ENCODE results near the gene CLIC1. TPM values are rescaled to one million over a fixed set of nuclear protein-coding genes. Genes with fewer than 3 reads are reported as not detected.

The CLIC1 gene
- total RNA-seq, 2 donors from 2014 or later, result 68.9 to 92.9 TPM

DNA sequence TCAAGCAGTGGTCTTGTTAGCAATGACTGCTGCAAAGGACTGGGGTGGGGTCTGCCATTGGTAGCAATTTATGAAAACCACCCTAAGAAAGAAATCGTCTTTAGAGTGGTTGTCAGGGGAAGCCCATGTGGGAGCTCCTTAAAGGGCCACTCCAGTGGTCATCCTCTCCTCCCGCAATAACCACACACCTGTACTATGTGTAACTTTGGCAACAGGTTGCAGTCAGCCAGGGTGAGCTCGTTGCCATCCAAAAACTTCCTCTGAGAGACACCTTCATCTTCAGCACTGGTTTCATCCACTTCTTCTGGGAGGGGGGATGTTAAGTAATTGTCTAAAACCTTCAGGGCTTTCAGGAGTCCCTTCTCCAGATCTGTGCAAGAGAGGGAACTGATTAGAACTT is 4.3 kb downstream of the CLIC1 start:
- TF ChIP-seq POLR2A (IDR thresholded peaks at IDR 0.05), result no peak
- TF ChIP-seq, protein P1, sequence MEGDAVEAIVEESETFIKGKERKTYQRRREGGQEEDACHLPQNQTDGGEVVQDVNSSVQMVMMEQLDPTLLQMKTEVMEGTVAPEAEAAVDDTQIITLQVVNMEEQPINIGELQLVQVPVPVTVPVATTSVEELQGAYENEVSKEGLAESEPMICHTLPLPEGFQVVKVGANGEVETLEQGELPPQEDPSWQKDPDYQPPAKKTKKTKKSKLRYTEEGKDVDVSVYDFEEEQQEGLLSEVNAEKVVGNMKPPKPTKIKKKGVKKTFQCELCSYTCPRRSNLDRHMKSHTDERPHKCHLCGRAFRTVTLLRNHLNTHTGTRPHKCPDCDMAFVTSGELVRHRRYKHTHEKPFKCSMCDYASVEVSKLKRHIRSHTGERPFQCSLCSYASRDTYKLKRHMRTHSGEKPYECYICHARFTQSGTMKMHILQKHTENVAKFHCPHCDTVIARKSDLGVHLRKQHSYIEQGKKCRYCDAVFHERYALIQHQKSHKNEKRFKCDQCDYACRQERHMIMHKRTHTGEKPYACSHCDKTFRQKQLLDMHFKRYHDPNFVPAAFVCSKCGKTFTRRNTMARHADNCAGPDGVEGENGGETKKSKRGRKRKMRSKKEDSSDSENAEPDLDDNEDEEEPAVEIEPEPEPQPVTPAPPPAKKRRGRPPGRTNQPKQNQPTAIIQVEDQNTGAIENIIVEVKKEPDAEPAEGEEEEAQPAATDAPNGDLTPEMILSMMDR (IDR thresholded peaks at IDR 0.05), result no peak
- Histone ChIP-seq H3K9me3 (no peaks in the 10 kb centered on the region), H3K27me3 (no peaks in the 10 kb centered on the region), H3K4me3 (no peak overlapping the region), H3K36me3 (replicated peaks in 1 of 2; ENCODE audit: insufficient read depth in 1 of 2, low read depth in 2 of 2) (peaks cover 9 to 14% of the 10 kb centered on the region in 2 donors), H3K27ac (no peak overlapping the region), H3K4me1 (peaks cover 53% of the 10 kb centered on the region)
- ATAC-seq (no peak), DNase-seq (no peak)
- intact Hi-C loops (cut with DNase I), result no loop called here
- WGBS, 2 donors, result 47 to 61% methylated on average over 3 of the region's 3 CpGs

DNA sequence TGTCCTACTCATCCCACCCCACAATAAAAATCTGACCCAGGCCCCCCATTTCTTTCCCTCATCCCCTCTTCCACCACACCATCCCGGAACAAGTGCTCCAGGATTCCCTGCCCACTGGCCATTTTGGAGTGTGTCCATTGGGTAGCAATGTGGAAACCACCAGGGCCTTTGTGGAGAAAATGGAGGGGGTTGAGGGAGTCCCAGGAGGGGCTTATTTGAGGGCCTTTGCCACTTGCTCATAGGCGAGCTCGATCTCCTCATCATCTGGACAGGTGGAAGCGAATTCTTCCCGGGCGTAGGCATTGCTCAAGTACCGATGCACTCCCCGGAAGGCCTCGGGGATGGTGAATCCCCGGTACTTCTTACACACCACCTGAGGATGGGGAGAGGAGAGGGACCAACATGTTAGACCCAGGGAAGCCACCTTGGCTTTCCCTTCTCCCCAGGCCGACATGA is 5.7 kb downstream of the CLIC1 start:
- no peaks in the 10 kb centered on the region for H3K9me3 ChIP-seq
- no peak for ATAC-seq
- H3K4me3 ChIP-seq, result no peak overlapping the region
- intact Hi-C loops (cut with DNase I), result no loop called here
- TF ChIP-seq, protein P1 (IDR thresholded peaks at IDR 0.05), result no peak
- TF ChIP-seq POLR2A (IDR thresholded peaks at IDR 0.05), result no peak
- DNase-seq, result no peak
- H3K27me3 ChIP-seq, result no peaks in the 10 kb centered on the region
- peaks cover 9 to 14% of the 10 kb centered on the region in 2 donors for H3K36me3 ChIP-seq (replicated peaks in 1 of 2; ENCODE audit: insufficient read depth in 1 of 2, low read depth in 2 of 2)
- H3K4me1 ChIP-seq, result peaks cover 46% of the 10 kb centered on the region
- WGBS, 2 donors, result 76 to 89% methylated on average over 10 to 11 of the region's 11 CpGs
- peak overlapping the region in 1 of 4 donors; percentile 93 for H3K27ac ChIP-seq

DNA sequence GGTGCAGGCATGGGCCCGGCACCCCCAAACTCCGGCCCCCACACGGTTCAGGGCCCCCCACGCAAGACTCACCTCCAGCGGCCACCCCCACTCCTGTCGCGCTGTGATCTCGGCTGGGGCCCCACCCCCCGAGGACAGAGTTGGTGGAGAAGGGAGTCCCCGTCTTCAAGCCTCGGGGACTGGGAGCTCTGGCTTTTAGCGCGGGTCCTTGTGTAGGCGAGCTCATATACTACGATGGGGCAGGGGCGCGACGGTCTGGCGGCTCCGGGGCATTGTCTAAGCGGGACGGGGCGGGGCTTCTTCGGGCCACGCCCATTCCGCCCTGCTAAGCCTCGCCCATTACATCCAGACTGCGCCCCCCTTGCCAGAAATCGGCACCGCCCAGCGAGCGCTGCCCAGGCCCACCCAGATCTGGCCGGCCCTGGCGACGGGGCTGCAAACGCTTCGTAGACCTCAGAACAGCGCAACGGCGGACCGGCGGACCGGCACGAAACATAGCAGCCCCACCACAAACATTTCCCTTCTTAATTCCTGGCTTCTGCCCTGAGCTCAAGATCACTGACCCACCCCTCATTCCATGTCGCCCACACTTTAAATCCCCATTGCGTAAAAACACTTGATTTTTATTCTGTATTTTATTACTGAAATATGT is 6.2 kb downstream of the CLIC1 start:
- ATAC-seq (peak; percentile 56), DNase-seq (peak; percentile 68 to 82 (median 74))
- intact Hi-C loops (cut with DNase I), result no loop called here
- H3K4me1 ChIP-seq, result peaks cover 42% of the 10 kb centered on the region
- H3K9me3 ChIP-seq, result no peaks in the 10 kb centered on the region
- peak overlapping the region; percentile 62 to 75 for H3K4me3 ChIP-seq
- H3K27me3 ChIP-seq, result no peaks in the 10 kb centered on the region
- peaks cover 9 to 14% of the 10 kb centered on the region in 2 donors for H3K36me3 ChIP-seq (replicated peaks in 1 of 2; ENCODE audit: insufficient read depth in 1 of 2, low read depth in 2 of 2)
- H3K27ac ChIP-seq, result peak overlapping the region; percentile 71 to 93 (median 83)
- TF ChIP-seq POLR2A (IDR thresholded peaks at IDR 0.05), result peak in 2 of 3 donors; percentile 36 to 48
- TF ChIP-seq, protein P1 (IDR thresholded peaks at IDR 0.05), result no peak
- 11 to 16% methylated on average over 8 to 46 of the region's 46 CpGs for WGBS, 2 donors

DNA sequence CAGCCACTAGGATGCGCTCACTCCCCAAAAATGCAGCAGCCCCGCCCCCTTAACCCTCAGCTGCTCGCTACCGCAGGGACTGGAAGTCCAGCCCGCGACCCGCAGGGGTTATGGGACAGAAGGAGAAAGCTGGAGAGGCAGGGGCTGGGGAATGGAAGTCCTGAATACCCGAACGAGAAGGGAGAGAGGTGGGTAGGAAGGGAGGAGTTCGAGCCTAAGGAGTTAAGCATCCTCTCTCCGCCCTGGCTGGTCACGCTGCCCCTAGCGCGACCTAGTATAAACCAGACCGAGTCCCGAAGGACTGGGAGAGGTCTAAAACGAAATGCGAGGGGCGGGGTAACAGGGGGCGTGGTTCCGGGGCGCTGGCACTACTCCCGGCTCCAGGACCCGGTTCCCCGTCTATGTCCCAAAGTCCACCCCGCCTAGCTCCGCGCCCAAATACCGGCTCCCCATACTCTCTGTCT is 6.8 kb downstream of the CLIC1 start:
- DNase-seq, result peak; percentile 83 to 89 (median 86)
- TF ChIP-seq, protein P1 (IDR thresholded peaks at IDR 0.05), result peak in 3 of 7 experiments; percentile 48 to 71 (median 64)
- TF ChIP-seq POLR2A (IDR thresholded peaks at IDR 0.05), result peak in 2 of 3 donors; percentile 67 to 68
- Histone ChIP-seq H3K27me3 (no peaks in the 10 kb centered on the region), H3K4me3 (peak overlapping the region; percentile 62 to 75), H3K9me3 (no peaks in the 10 kb centered on the region), H3K27ac (peak overlapping the region; percentile 71 to 93 (median 83)), H3K4me1 (peaks cover 36% of the 10 kb centered on the region), H3K36me3 (replicated peaks in 1 of 2; ENCODE audit: insufficient read depth in 1 of 2, low read depth in 2 of 2) (peaks cover 9 to 14% of the 10 kb centered on the region in 2 donors)
- peak; percentile 81 for ATAC-seq
- WGBS, 2 donors, result 0 to 1% methylated on average over 24 to 26 of the region's 29 CpGs
- intact Hi-C loops (cut with DNase I), result no loop called here
